Pulmonary artery endothelial cell (primary cell): Measurements from ENCODE around the gene PTCD2. TPM values are rescaled to one million over a fixed set of nuclear protein-coding genes. Genes with fewer than 3 reads are reported as not detected.
"Not testable (repeated sequence)": the region's sequence is repeated elsewhere in the genome, so short reads cannot be mapped to it uniquely, and the experiment has no call there.

Experiments
- DNase-seq: peaks from one replicate; pipeline ENCODE4 v3.0.0-alpha.2; 2011; ENCODE audit warnings: low read depth, low spot score
- total RNA-seq: library from RNA; depleted of rRNA; stranded (reverse); fragments of >200 nt; gene quantifications from 2 replicates; pipeline ENCODE4 v1.2.3, GENCODE V29; 2014

The PTCD2 gene
- total RNA-seq, 1 donor from 2014 or later: 5.9 TPM

GRCh38 chr5:72296256-72296655 is 23.9 kb upstream of the PTCD2 start:
- DNase-seq: no peak

GRCh38 chr5:72298136-72298535 is 22.0 kb upstream of the PTCD2 start:
- DNase-seq: not testable (repeated sequence)

GRCh38 chr5:72298711-72299110 is 21.5 kb upstream of the PTCD2 start:
- no peak for DNase-seq

- no peak for DNase-seq
Observed at GRCh38 chr5:72300590-72301339, 19.4 kb upstream of the PTCD2 start.

GRCh38 chr5:72301557-72301956 is 18.6 kb upstream of the PTCD2 start:
- no peak for DNase-seq

GRCh38 chr5:72302171-72302570 is 18.0 kb upstream of the PTCD2 start:
- no peak for DNase-seq

GRCh38 chr5:72305194-72306142 is 14.7 kb upstream of the PTCD2 start:
- no peak for DNase-seq

- DNase-seq: no peak
Observed at GRCh38 chr5:72307573-72307967, 12.6 kb upstream of the PTCD2 start.

GRCh38 chr5:72307968-72308852 is 12.0 kb upstream of the PTCD2 start:
- DNase-seq: peak; percentile 94

GRCh38 chr5:72308853-72309191 is 11.4 kb upstream of the PTCD2 start:
- no peak for DNase-seq

- DNase-seq: no peak
Observed at GRCh38 chr5:72313141-72313540, 7.0 kb upstream of the PTCD2 start.

GRCh38 chr5:72314571-72315172 is 5.5 kb upstream of the PTCD2 start:
- peak; percentile 59 for DNase-seq

- not testable (repeated sequence) for DNase-seq
Observed at GRCh38 chr5:72319435-72319975, 668 bp upstream of the PTCD2 start.

- DNase-seq: no peak
Observed at GRCh38 chr5:72324189-72324825, 4.1 kb downstream of the PTCD2 start.

- no peak for DNase-seq
Observed at GRCh38 chr5:72325566-72326305, 5.6 kb downstream of the PTCD2 start.

- DNase-seq: no peak
Observed at GRCh38 chr5:72326306-72326649, 6.1 kb downstream of the PTCD2 start.

- DNase-seq: no peak
Observed at GRCh38 chr5:72328172-72328571, 8.0 kb downstream of the PTCD2 start.

GRCh38 chr5:72330712-72331111 is 10.5 kb downstream of the PTCD2 start:
- DNase-seq: no peak

- DNase-seq: no peak
Observed at GRCh38 chr5:72337159-72337558, 17.0 kb downstream of the PTCD2 start.

- no peak for DNase-seq
Observed at GRCh38 chr5:72338689-72339209, 18.6 kb downstream of the PTCD2 start.
